Suppressor macrophage treated with lipopolysaccharide for 1 hour (primary cell): ENCODE data around the gene GREM1.

Source experiments
- DNase-seq, 3 donors: peaks; one replicate each; pipeline ENCODE4 v3.0.0-alpha.2; 2020 to 2022

The GREM1 gene

GRCh38 chr15:32787949-32788348 lies 70.1 kb downstream of the GREM1 start:
- no peak for DNase-seq

GRCh38 chr15:32790352-32790999 lies 72.7 kb downstream of the GREM1 start:
- no peak for DNase-seq

- no peak for DNase-seq
These were observed 74.6 kb downstream of the GREM1 start for GRCh38 chr15:32792436-32792835.
